Endothelial cell of umbilical vein (primary cell): Measurements from ENCODE around the gene ATP6V0D1. TPM values are rescaled to one million over a fixed set of nuclear protein-coding genes. Genes with fewer than 3 reads are reported as not detected.

Source experiments
- BruUV-seq: library from RNA; stranded (reverse); fragments of 400-500 nt; replicated peaks from 2 replicates; lab custom pipeline; 2021; lab: Mats Ljungman, UMichigan
- CTCF ChIA-PET: fragments of 300-600, 350-600 bp; sonication (Branson Sonifier 250); formaldehyde crosslinking; loops from one replicate; lab custom pipeline; 2021; ENCODE audit warnings: antibody characterized with exemption, inconsistent platforms; lab: Charles Lee
- POLR2A ChIA-PET: fragments of 300-600, 350-600 bp; sonication (Branson Sonifier 250); formaldehyde crosslinking; loops from one replicate; lab custom pipeline; 2021; ENCODE audit warnings: antibody characterized with exemption, inconsistent platforms; lab: Charles Lee
- DNase-seq: peaks from one replicate; pipeline ENCODE4 v3.0.0-alpha.2; 2011; ENCODE audit warnings: low read depth, low spot score
- FAIRE-seq: peaks from 2 replicates; lab custom pipeline; 2011; peaks lifted over from hg19 to GRCh38; lab: Jason Lieb, UNC
- H2AFZ ChIP-seq: 2 replicates; pipeline ENCODE4 v1.6.0; 2012; ENCODE audit warnings: low read depth, low read length, control low read depth, inconsistent platforms
- H3K27ac ChIP-seq: 2 replicates; pipeline ENCODE4 v1.5.1; 2011; ENCODE audit warnings: low read depth, mild to moderate bottlenecking, control low read depth, low read length, moderate library complexity; ENCODE audit not compliant: insufficient read depth
- H3K27me3 ChIP-seq, 2 experiments: 2 replicates each; pipeline versions ENCODE4 v1.6.0 to v1.6.1; 2011; ENCODE audit warnings: low read length in 2 of 2, mixed read lengths in 1 of 2; ENCODE audit not compliant: control insufficient read depth in 2 of 2, insufficient read depth in 2 of 2
- H3K36me3 ChIP-seq, 2 experiments: 2 replicates in 1 of 2; 3 replicates in 1 of 2; pipeline ENCODE4 v1.5.1; 2011; ENCODE audit warnings: low read length in 2 of 2, mild to moderate bottlenecking in 1 of 2, moderate library complexity in 1 of 2; ENCODE audit not compliant: control insufficient read depth in 2 of 2, insufficient read depth in 2 of 2; ENCODE audit errors: extremely low read depth in 1 of 2
- H3K4me1 ChIP-seq: 3 replicates; pipeline ENCODE4 v1.5.1; 2011; ENCODE audit warnings: mild to moderate bottlenecking, low read length; ENCODE audit not compliant: control insufficient read depth, insufficient read depth; ENCODE audit errors: extremely low read depth
- H3K4me2 ChIP-seq: 2 replicates; pipeline ENCODE4 v1.6.1; 2011; ENCODE audit warnings: low read length, control low read depth, mixed read lengths; ENCODE audit not compliant: insufficient read depth
- H3K4me3 ChIP-seq, 3 experiments: fragments of 200-600 bp in 1 of 3; sonication (generic), shearing (Covaris generic) in 1 of 3; replicated peaks in 1 of 3; 2 replicates each; pipeline ENCODE4 v1.5.1; 2011 to 2016; ENCODE audit warnings: control low read depth in 3 of 3, low read length in 3 of 3, mild to moderate bottlenecking in 2 of 3, inconsistent platforms in 1 of 3, low read depth in 1 of 3, moderate library complexity in 1 of 3; ENCODE audit not compliant: insufficient read depth in 1 of 3
- H3K79me2 ChIP-seq: 2 replicates; pipeline ENCODE4 v1.6.0; 2012; ENCODE audit warnings: low read length, inconsistent platforms; ENCODE audit not compliant: control insufficient read depth, insufficient read depth
- H3K9ac ChIP-seq: replicated peaks from 2 replicates; pipeline ENCODE3; 2011; ENCODE audit warnings: low read length, control low read depth; ENCODE audit not compliant: insufficient read depth; ENCODE audit errors: extremely low read depth
- H3K9me1 ChIP-seq: replicated peaks from 3 replicates; pipeline ENCODE4 v1.6.0; 2011; ENCODE audit warnings: mild to moderate bottlenecking, low read length; ENCODE audit not compliant: control insufficient read depth, insufficient read depth; ENCODE audit errors: extremely low read depth
- H3K9me3 ChIP-seq: replicated peaks from 2 replicates; pipeline ENCODE4 v1.5.1; 2012; ENCODE audit warnings: low read length, inconsistent platforms; ENCODE audit not compliant: control insufficient read depth, insufficient read depth
- H4K20me1 ChIP-seq: replicated peaks from 2 replicates; pipeline ENCODE3; 2011; ENCODE audit warnings: mild to moderate bottlenecking, low read length; ENCODE audit not compliant: control insufficient read depth, insufficient read depth; ENCODE audit errors: extremely low read depth
- EZH2 ChIP-seq: IDR thresholded peaks from 2 replicates; pipeline ENCODE4 v1.6.1; 2012; ENCODE audit warnings: borderline replicate concordance, low read depth, mild to moderate bottlenecking, moderate library complexity, low read length, inconsistent platforms; ENCODE audit not compliant: severe bottlenecking
- FOS ChIP-seq: IDR thresholded peaks from 2 replicates; pipeline ENCODE4 v1.6.1; 2011; ENCODE audit warnings: mild to moderate bottlenecking, low read length, moderate library complexity, borderline replicate concordance; ENCODE audit not compliant: insufficient read depth
- GATA2 ChIP-seq: IDR thresholded peaks from 2 replicates; pipeline ENCODE4 v1.7.0; 2011; ENCODE audit warnings: low read depth, mild to moderate bottlenecking, moderate library complexity, mixed read lengths, low read length; ENCODE audit not compliant: insufficient read length, insufficient read depth
- JUN ChIP-seq: IDR thresholded peaks from 2 replicates; pipeline ENCODE4 v1.6.1; 2011; ENCODE audit warnings: borderline replicate concordance, low read depth; ENCODE audit not compliant: insufficient read length, insufficient read depth
- MYC ChIP-seq: IDR thresholded peaks from one replicate; pipeline ENCODE4 v1.6.1; 2011; ENCODE audit warnings: mild to moderate bottlenecking, low read depth, low read length
- POLR2A ChIP-seq: IDR thresholded peaks from 2 replicates; pipeline ENCODE4 v1.6.1; 2012; ENCODE audit warnings: low read depth, mild to moderate bottlenecking, control low read depth, low read length
- POLR2AphosphoS5 ChIP-seq: IDR thresholded peaks from 2 replicates; pipeline ENCODE4 v1.6.1; 2012; ENCODE audit warnings: low read depth, mild to moderate bottlenecking, control low read depth, low read length, moderate library complexity; ENCODE audit not compliant: insufficient read depth
- dilution Hi-C: fragments of 300-500 bp; cut with MboI; formaldehyde crosslinking; loops from one replicate; pipeline ENCODE4 v1.15.0; 2019; ENCODE audit warnings: low sequenced_read_pairs; ENCODE audit not compliant: extremely low pct_ligation_motif_present
- intact Hi-C: fragments of 100-400 bp; cut with micrococcal nuclease; formaldehyde crosslinking; loops from one replicate; pipeline ENCODE4 v1.10.0; 2022
- polyA plus RNA-seq, 4 experiments: library from polyadenylated mRNA; depleted of rRNA in 3 of 4; stranded (reverse) in 3 of 4; unstranded in 1 of 4; fragments of >200 nt; gene quantifications; 2 replicates each; pipeline versions ENCODE4 v1.2.1 to v1.2.3, GENCODE V29; 2011 to 2012; ENCODE audit warnings: missing spikeins in 1 of 4
- total RNA-seq: library from RNA; stranded (reverse); gene quantifications from 2 replicates; pipeline ENCODE4 v1.2.3, GENCODE V29; 2021
- TF ChIP-seq, protein P1 (sequence below): IDR thresholded peaks from 2 replicates; pipeline ENCODE4 v1.6.1; 2011; ENCODE audit not compliant: insufficient read depth, insufficient read length
- TF ChIP-seq, protein P2 (sequence below), 2 donors: IDR thresholded peaks; 1 replicate in 1 of 2; 2 replicates in 1 of 2; pipeline ENCODE4 v1.5.1; 2011; ENCODE audit warnings: low read length in 2 of 2, mild to moderate bottlenecking in 2 of 2, moderate library complexity in 2 of 2, control low read depth in 1 of 2, inconsistent platforms in 1 of 2, low read depth in 1 of 2; ENCODE audit not compliant: insufficient read depth in 1 of 2; ENCODE audit errors: extremely low read depth in 1 of 2

ATP6V0D1 gene
- total and polyA plus RNA-seq, 2 donors (not counting 3 experiments of a cell fraction or from before 2014, with no cell fraction given): 82.8 to 232 TPM

DNA sequence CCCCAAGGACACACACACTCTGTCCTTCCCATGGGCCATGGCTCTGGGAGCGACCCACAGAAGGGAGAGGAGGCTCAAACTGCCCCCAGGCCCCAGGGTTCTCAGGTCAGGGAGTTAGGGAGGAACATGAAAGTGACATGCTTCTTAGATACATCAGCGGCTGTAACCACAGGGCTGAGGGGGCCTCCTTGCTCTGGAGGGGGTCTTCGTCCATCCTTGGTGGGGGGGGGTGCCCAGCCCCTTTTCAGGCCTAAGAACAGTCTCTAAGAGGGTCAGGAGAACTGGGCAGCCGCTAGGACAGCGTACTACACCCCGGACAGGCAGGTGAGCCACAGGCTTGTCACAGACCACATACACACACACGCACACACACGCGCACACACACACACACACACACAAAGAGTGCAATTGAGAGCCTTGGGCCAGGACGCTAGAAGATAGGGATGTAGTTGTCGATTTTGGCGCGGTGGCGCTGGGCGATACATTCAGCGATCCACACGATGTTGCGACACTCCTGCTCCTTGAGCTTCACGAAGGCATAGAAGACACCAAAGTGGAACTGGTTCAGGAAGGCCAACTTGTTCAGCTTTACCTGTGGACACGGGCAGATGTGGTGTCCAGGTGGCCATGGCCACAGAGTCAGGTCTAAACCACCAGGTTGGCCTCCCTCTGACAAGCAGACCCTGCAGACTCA is 42.7 kb downstream of the ATP6V0D1 start:
- Histone ChIP-seq H3K9me1 (no peaks in the 10 kb centered on the region), H3K9me3 (no peaks in the 10 kb centered on the region), H3K27ac (no peak overlapping the region), H3K4me2 (no peak overlapping the region), H2AFZ (no peak overlapping the region), H3K4me3 (no peak overlapping the region), H3K4me1 (no peaks in the 10 kb centered on the region), H3K9ac (no peak overlapping the region), H3K79me2 (no peaks in the 10 kb centered on the region), H4K20me1 (no peaks in the 10 kb centered on the region), H3K27me3 (no peaks in the 10 kb centered on the region), H3K36me3 (peaks cover 0 to 28% of the 10 kb centered on the region in 2 experiments)
- TF ChIP-seq POLR2A: no peak
- no peak for TF ChIP-seq FOS
- TF ChIP-seq, protein P1, sequence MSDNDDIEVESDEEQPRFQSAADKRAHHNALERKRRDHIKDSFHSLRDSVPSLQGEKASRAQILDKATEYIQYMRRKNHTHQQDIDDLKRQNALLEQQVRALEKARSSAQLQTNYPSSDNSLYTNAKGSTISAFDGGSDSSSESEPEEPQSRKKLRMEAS: no peak
- no peak for TF ChIP-seq GATA2
- TF ChIP-seq EZH2: no peak
- TF ChIP-seq MYC: no peak
- TF ChIP-seq JUN: no peak
- TF ChIP-seq, protein P2, sequence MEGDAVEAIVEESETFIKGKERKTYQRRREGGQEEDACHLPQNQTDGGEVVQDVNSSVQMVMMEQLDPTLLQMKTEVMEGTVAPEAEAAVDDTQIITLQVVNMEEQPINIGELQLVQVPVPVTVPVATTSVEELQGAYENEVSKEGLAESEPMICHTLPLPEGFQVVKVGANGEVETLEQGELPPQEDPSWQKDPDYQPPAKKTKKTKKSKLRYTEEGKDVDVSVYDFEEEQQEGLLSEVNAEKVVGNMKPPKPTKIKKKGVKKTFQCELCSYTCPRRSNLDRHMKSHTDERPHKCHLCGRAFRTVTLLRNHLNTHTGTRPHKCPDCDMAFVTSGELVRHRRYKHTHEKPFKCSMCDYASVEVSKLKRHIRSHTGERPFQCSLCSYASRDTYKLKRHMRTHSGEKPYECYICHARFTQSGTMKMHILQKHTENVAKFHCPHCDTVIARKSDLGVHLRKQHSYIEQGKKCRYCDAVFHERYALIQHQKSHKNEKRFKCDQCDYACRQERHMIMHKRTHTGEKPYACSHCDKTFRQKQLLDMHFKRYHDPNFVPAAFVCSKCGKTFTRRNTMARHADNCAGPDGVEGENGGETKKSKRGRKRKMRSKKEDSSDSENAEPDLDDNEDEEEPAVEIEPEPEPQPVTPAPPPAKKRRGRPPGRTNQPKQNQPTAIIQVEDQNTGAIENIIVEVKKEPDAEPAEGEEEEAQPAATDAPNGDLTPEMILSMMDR (IDR thresholded peaks at IDR 0.05; ENCODE audit: extremely low read depth in 1 of 2, insufficient read depth in 1 of 2, low read depth in 1 of 2, low read length in 2 of 2): no peak
- TF ChIP-seq POLR2AphosphoS5: no peak
- intact Hi-C loops: no loop called here
- DNase-seq (no peak), FAIRE-seq (no peak)
- POLR2A ChIA-PET: no interaction called here
- CTCF ChIA-PET: interaction anchor here (1.4 to 6.8 kb wide), 2 partner anchors 10 kb away, joined by 5 to 53 read pairs; no protein-coding TSS in a partner anchor
- dilution Hi-C loops: no loop called here
- TSS peak; percentile 86 for BruUV-seq
